Measurements from ENCODE around the gene RTL10.
A peak's percentile ranks its signal among the peaks of the same experiment; 100 is the strongest.

RTL10 gene

GRCh38 chr22:19806213-19807160 lies 48.2 kb downstream of the RTL10 start:
- H3K4me2 ChIP-seq: peak overlapping the region; percentile 47 to 87 (median 83)
- peaks cover 0 to 31% (median 13%) of the 10 kb centered on the region in 11 experiments; a peak in 11 of 22 replicates for H4K20me1 ChIP-seq
- TF ChIP-seq Cebpa-rat (IDR thresholded peaks at IDR 0.05): no peak
- peak overlapping the region in 5 of 11 experiments; percentile 4 to 48 (median 18); a peak in 6 of 22 replicates for H3K9ac ChIP-seq
- H3K4me3 ChIP-seq: no peak overlapping the region
- H3K9me3 ChIP-seq (replicated peaks in 1 of 11): no peaks in the 10 kb centered on the region
- peaks cover 14 to 54% (median 41%) of the 10 kb centered on the region in 10 experiments for H3K4me1 ChIP-seq
- peaks cover 0 to 12% (median 0%) of the 10 kb centered on the region in 11 experiments; a peak in 3 of 22 replicates for H3K36me3 ChIP-seq
- H3K27ac ChIP-seq: peak overlapping the region in 1 of 11 experiments; percentile 8; a peak in 1 of 22 replicates
- peaks cover 0 to 5% (median 0%) of the 10 kb centered on the region in 11 experiments; a peak in 1 of 22 replicates for H3K27me3 ChIP-seq

- no peaks in the 10 kb centered on the region for H3K9me3 ChIP-seq (replicated peaks in 1 of 11)
- peaks cover 14 to 50% (median 41%) of the 10 kb centered on the region in 10 experiments for H3K4me1 ChIP-seq
- peaks cover 0 to 17% (median 0%) of the 10 kb centered on the region in 11 experiments; a peak in 3 of 22 replicates for H3K36me3 ChIP-seq
- no peak overlapping the region for H3K4me3 ChIP-seq
- H3K4me2 ChIP-seq: peak overlapping the region; percentile 47 to 87 (median 83)
- 0 out of 22 replicates have a peak overlapping the region, but pooled peaks of 1 of the 11 experiments have one; percentile 8 for H3K27ac ChIP-seq
- peaks cover 0 to 31% (median 13%) of the 10 kb centered on the region in 11 experiments; a peak in 11 of 22 replicates for H4K20me1 ChIP-seq
- peak overlapping the region in 5 of 11 experiments; percentile 4 to 48 (median 18); a peak in 6 of 22 replicates for H3K9ac ChIP-seq
- peaks cover 0 to 5% (median 0%) of the 10 kb centered on the region in 11 experiments; a peak in 1 of 22 replicates for H3K27me3 ChIP-seq
- TF ChIP-seq Cebpa-rat (IDR thresholded peaks at IDR 0.05): no peak
Observed at GRCh38 chr22:19805821-19806212, 48.9 kb downstream of the RTL10 start.

Measured in BLaER1 treated with 17β-estradiol and CSF1 and Interleukin-3, amounts not matched to agents 10 nM and 100 nM (cell line).